H1 (cell line): Measurements from ENCODE around the gene PFKP. TPM values are rescaled to one million over a fixed set of nuclear protein-coding genes. Genes with fewer than 3 reads are reported as not detected.

Experiments used
- CTCF ChIA-PET: fragments of 300-600 bp; sonication (Branson Sonifier 250); formaldehyde crosslinking; loops from one replicate; lab custom pipeline; 2021; ENCODE audit not compliant: partially characterized antibody; lab: Charles Lee
- POLR2A ChIA-PET: fragments of 300-600 bp; sonication (Branson Sonifier 250); formaldehyde crosslinking; loops from one replicate; lab custom pipeline; 2021; ENCODE audit warnings: inconsistent platforms; ENCODE audit not compliant: partially characterized antibody; lab: Charles Lee
- DNase-seq, 2 experiments: peaks; one replicate each; pipeline versions ENCODE4 v3.0.0 to v3.0.0-alpha.2; 2010 to 2022; ENCODE audit warnings: low spot score in 2 of 2, low read depth in 1 of 2, mixed read lengths in 1 of 2
- FAIRE-seq: peaks from 2 replicates; lab custom pipeline; 2011; peaks lifted over from hg19 to GRCh38; lab: Jason Lieb, UNC
- H2AFZ ChIP-seq: 2 replicates; pipeline ENCODE4 v1.8.1; 2012; ENCODE audit warnings: low read length, inconsistent platforms
- H2AK5ac ChIP-seq: 2 replicates; pipeline ENCODE4 v1.6.1; 2013; ENCODE audit warnings: low read depth, low read length
- H2BK120ac ChIP-seq: replicated peaks from 2 replicates; pipeline ENCODE3; 2013; ENCODE audit warnings: low read depth, low read length, inconsistent platforms
- H2BK12ac ChIP-seq: 2 replicates; pipeline ENCODE4 v1.6.1; 2013; ENCODE audit warnings: low read depth, low read length
- H2BK15ac ChIP-seq: 2 replicates; pipeline ENCODE4 v1.6.1; 2013; ENCODE audit warnings: low read length
- H2BK20ac ChIP-seq: 2 replicates; pipeline ENCODE4 v1.6.1; 2013; ENCODE audit warnings: low read length
- H2BK5ac ChIP-seq: 2 replicates; pipeline ENCODE4 v1.6.1; 2013; ENCODE audit warnings: low read depth, low read length
- H3K14ac ChIP-seq: 2 replicates; pipeline ENCODE4 v1.6.1; 2013; ENCODE audit warnings: inconsistent platforms; ENCODE audit not compliant: insufficient read length
- H3K18ac ChIP-seq: 2 replicates; pipeline ENCODE4 v1.6.1; 2013; ENCODE audit warnings: low read length; ENCODE audit errors: extremely low read depth
- H3K23ac ChIP-seq: 2 replicates; pipeline ENCODE4 v1.6.1; 2013; ENCODE audit warnings: inconsistent platforms; ENCODE audit not compliant: insufficient read length
- H3K23me2 ChIP-seq: 2 replicates; pipeline ENCODE4 v1.6.1; 2013; ENCODE audit warnings: low read depth, low read length
- H3K27ac ChIP-seq: 2 replicates; pipeline ENCODE4 v1.6.1; 2011; ENCODE audit warnings: low read depth, low read length, inconsistent platforms
- H3K27me3 ChIP-seq, 4 experiments: replicated peaks in 1 of 4; 1 replicate in 1 of 4; 2 replicates in 3 of 4; pipeline versions ENCODE4 v1.6.1 to v1.8.1; 2011 to 2013; ENCODE audit warnings: low read length in 3 of 4, mild to moderate bottlenecking in 3 of 4, inconsistent platforms in 2 of 4, mixed read lengths in 2 of 4, moderate library complexity in 1 of 4; ENCODE audit not compliant: control insufficient read depth in 3 of 4, insufficient read depth in 3 of 4; ENCODE audit errors: extremely low read depth in 1 of 4
- H3K36me3 ChIP-seq, 4 experiments: 2 replicates each; pipeline versions ENCODE4 v1.6.1 to v1.8.1; 2011 to 2013; ENCODE audit warnings: mild to moderate bottlenecking in 4 of 4, low read length in 3 of 4, moderate library complexity in 2 of 4, control low read depth in 1 of 4, inconsistent platforms in 1 of 4; ENCODE audit not compliant: insufficient read depth in 4 of 4, control insufficient read depth in 2 of 4
- H3K4ac ChIP-seq: replicated peaks from 2 replicates; pipeline ENCODE3; 2013; ENCODE audit warnings: low read length, low read depth, mixed read lengths, inconsistent platforms; ENCODE audit not compliant: insufficient read length
- H3K4me1 ChIP-seq, 4 experiments: replicated peaks in 1 of 4; 1 replicate in 1 of 4; 2 replicates in 3 of 4; pipeline versions ENCODE4 v1.6.1 to v1.8.1; 2011 to 2013; ENCODE audit warnings: low read length in 3 of 4, inconsistent platforms in 2 of 4, mixed read lengths in 1 of 4; ENCODE audit not compliant: insufficient read depth in 4 of 4, control insufficient read depth in 3 of 4
- H3K4me2 ChIP-seq, 2 experiments: 2 replicates each; pipeline versions ENCODE4 v1.6.1 to v1.8.1; 2011 to 2013; ENCODE audit warnings: low read depth in 2 of 2, low read length in 2 of 2, control low read depth in 1 of 2, inconsistent platforms in 1 of 2, mild to moderate bottlenecking in 1 of 2; ENCODE audit not compliant: insufficient read depth in 1 of 2
- H3K4me3 ChIP-seq, 4 experiments: fragments of 200-600, 300-600 bp in 1 of 4; sonication (generic), shearing (Covaris generic), sonication (Bioruptor Twin) in 1 of 4; 2 replicates each; pipeline versions ENCODE4 v1.5.1 to v1.8.1; 2011 to 2016; ENCODE audit warnings: low read length in 4 of 4, low read depth in 3 of 4, control low read depth in 2 of 4, inconsistent platforms in 2 of 4, mild to moderate bottlenecking in 2 of 4, mixed read lengths in 1 of 4, moderate library complexity in 1 of 4; ENCODE audit not compliant: insufficient read depth in 2 of 4; ENCODE audit errors: extremely low read depth in 1 of 4
- H3K56ac ChIP-seq: replicated peaks from 2 replicates; pipeline ENCODE3; 2013; ENCODE audit warnings: low read depth, mild to moderate bottlenecking, mixed read lengths, low read length, inconsistent platforms; ENCODE audit not compliant: insufficient read length
- H3K79me1 ChIP-seq: 2 replicates; pipeline ENCODE4 v1.6.1; 2013; ENCODE audit warnings: low read depth, low read length, control low read depth
- H3K79me2 ChIP-seq, 2 experiments: 2 replicates each; pipeline versions ENCODE4 v1.6.1 to v1.8.1; 2012 to 2013; ENCODE audit warnings: low read length in 2 of 2, mild to moderate bottlenecking in 2 of 2, inconsistent platforms in 1 of 2; ENCODE audit not compliant: insufficient read depth in 2 of 2, control insufficient read depth in 1 of 2
- H3K9ac ChIP-seq, 4 experiments: replicated peaks in 1 of 4; 1 replicate in 1 of 4; 2 replicates in 3 of 4; pipeline versions ENCODE4 v1.6.1 to v1.8.1; 2011 to 2013; ENCODE audit warnings: low read depth in 3 of 4, low read length in 3 of 4, control low read depth in 2 of 4, mild to moderate bottlenecking in 2 of 4, moderate library complexity in 2 of 4, inconsistent platforms in 1 of 4; ENCODE audit errors: extremely low read depth in 1 of 4
- H3K9me3 ChIP-seq, 2 experiments: 2 replicates each; pipeline versions ENCODE4 v1.6.1 to v1.8.1; 2012 to 2013; ENCODE audit warnings: mild to moderate bottlenecking in 2 of 2, moderate library complexity in 2 of 2, control low read depth in 1 of 2, inconsistent platforms in 1 of 2, low read depth in 1 of 2, low read length in 1 of 2, mixed read lengths in 1 of 2; ENCODE audit not compliant: insufficient read depth in 2 of 2
- H4K20me1 ChIP-seq, 2 experiments: replicated peaks in 1 of 2; 2 replicates each; pipeline versions ENCODE3 to v1.8.1; 2011 to 2013; ENCODE audit warnings: inconsistent platforms in 2 of 2, low read length in 2 of 2, mild to moderate bottlenecking in 1 of 2; ENCODE audit not compliant: insufficient read depth in 2 of 2, control insufficient read depth in 1 of 2
- H4K5ac ChIP-seq: 2 replicates; pipeline ENCODE4 v1.6.1; 2013; ENCODE audit warnings: low read length, low read depth, mixed read lengths, inconsistent platforms; ENCODE audit not compliant: insufficient read length
- H4K8ac ChIP-seq: 2 replicates; pipeline ENCODE4 v1.8.0; 2013; ENCODE audit warnings: mild to moderate bottlenecking, moderate library complexity, low read length, inconsistent platforms; ENCODE audit not compliant: insufficient read depth; ENCODE audit errors: extremely low read depth
- H4K91ac ChIP-seq: replicated peaks from 2 replicates; pipeline ENCODE3; 2013; ENCODE audit warnings: low read length, mixed read lengths, inconsistent platforms; ENCODE audit not compliant: insufficient read length
- BRCA1 ChIP-seq: IDR thresholded peaks from 2 replicates; pipeline ENCODE4 v1.6.1; 2012; ENCODE audit warnings: low read depth, low read length, improper control_type of control experiment
- CEBPB ChIP-seq: IDR thresholded peaks from 2 replicates; pipeline ENCODE4 v1.6.1; 2012; ENCODE audit warnings: low read depth, low read length
- CHD1 ChIP-seq: IDR thresholded peaks from 2 replicates; pipeline ENCODE4 v1.6.1; 2012; ENCODE audit warnings: low read depth, low read length, improper control_type of control experiment
- FOSL1 ChIP-seq: IDR thresholded peaks from 2 replicates; pipeline ENCODE4 v1.6.1; 2011; ENCODE audit warnings: mild to moderate bottlenecking, low read depth, low read length, moderate library complexity; ENCODE audit not compliant: insufficient read depth
- HDAC6 ChIP-seq: IDR thresholded peaks from one replicate; pipeline ENCODE4 v1.7.1; 2012; ENCODE audit warnings: low read depth, mild to moderate bottlenecking, inconsistent platforms, low read length, moderate library complexity
- JUND ChIP-seq: IDR thresholded peaks from 2 replicates; pipeline ENCODE4 v1.6.1; 2011; ENCODE audit warnings: mild to moderate bottlenecking, improper control_type of control experiment, low read length
- KDM1A ChIP-seq: fragments of 200-600, 300-600 bp; sonication (generic); IDR thresholded peaks from 2 replicates; pipeline ENCODE4 v1.7.1; 2016; ENCODE audit warnings: mild to moderate bottlenecking, low read length, borderline replicate concordance
- RNF2 ChIP-seq: fragments of 200-900, 300-1000 bp; sonication (generic); IDR thresholded peaks from 2 replicates; pipeline ENCODE4 v1.7.1; 2016; ENCODE audit warnings: borderline replicate concordance, low read depth, mild to moderate bottlenecking, antibody characterized with exemption, low read length; ENCODE audit not compliant: poor library complexity, severe bottlenecking; ENCODE audit errors: missing control alignments
- SP2 ChIP-seq: IDR thresholded peaks from 2 replicates; pipeline ENCODE4 v1.6.1; 2012; ENCODE audit warnings: mild to moderate bottlenecking, low read length, inconsistent platforms
- SP4 ChIP-seq: IDR thresholded peaks from 2 replicates; pipeline ENCODE4 v1.6.1; 2012; ENCODE audit warnings: low read length, inconsistent platforms
- TAF7 ChIP-seq: optimal IDR thresholded peaks from 2 replicates; pipeline ENCODE3; 2011; ENCODE audit warnings: low read depth, mild to moderate bottlenecking, inconsistent platforms, low read length, moderate library complexity, borderline replicate concordance
- TBP ChIP-seq: IDR thresholded peaks from 2 replicates; pipeline ENCODE4 v1.6.1; 2011; ENCODE audit warnings: low read depth, low read length, improper control_type of control experiment
- TCF12 ChIP-seq: IDR thresholded peaks from 2 replicates; pipeline ENCODE4 v1.6.1; 2011; ENCODE audit warnings: low read depth, mild to moderate bottlenecking, low read length
- YY1 ChIP-seq: IDR thresholded peaks from 2 replicates; pipeline ENCODE4 v1.6.1; 2011; ENCODE audit warnings: low read depth, mild to moderate bottlenecking, low read length
- WGBS, 2 experiments: shearing (Covaris generic) in 1 of 2; methylation state at CpG; one replicate each; pipeline versions ENCODE4 v1.1.6 to v1.1.7; 2013 to 2015; ENCODE audit warnings: low lambda C conversion rate in 2 of 2, mixed read lengths in 2 of 2, inconsistent platforms in 1 of 2, low coverage in 1 of 2, missing lambda C conversion rate in 1 of 2; ENCODE audit not compliant: insufficient replicate concordance in 2 of 2, insufficient coverage in 1 of 2, insufficient read length in 1 of 2; ENCODE audit errors: extremely low coverage in 1 of 2, missing lambda C conversion rate in 1 of 2; 5-methylcytosine and 5-hydroxymethylcytosine counted together
- polyA plus RNA-seq, 7 experiments: library from polyadenylated mRNA; depleted of rRNA in 3 of 7; stranded (reverse) in 5 of 7; unstranded in 2 of 7; fragments of >200 nt in 5 of 7; fragments of 200-250 nt in 2 of 7; gene quantifications; 1 replicate in 5 of 7; 2 replicates in 1 of 7; 4 replicates in 1 of 7; pipeline versions ENCODE4 v1.2.1 to v1.2.3, GENCODE V29; 2011 to 2013; ENCODE audit warnings: missing spikeins in 2 of 7, mixed read lengths in 2 of 7
- total RNA-seq: library from RNA; stranded (reverse); fragmentation: NEBNext Ultra II Directional; extraction: Animal tissue kit (Norgen Biotek cat#: 25700); gene quantifications from 2 replicates; pipeline ENCODE4 v1.2.1, GENCODE V29; 2021
- TF ChIP-seq, protein P1 (sequence below): IDR thresholded peaks from 2 replicates; pipeline ENCODE4 v1.6.1; 2012; ENCODE audit warnings: inconsistent platforms

The PFKP gene
- total and polyA plus RNA-seq, 2 of the 8 experiments (the other 6 are each of a cell fraction or from before 2014, with no cell fraction given): 51.2 to 128 TPM

DNA sequence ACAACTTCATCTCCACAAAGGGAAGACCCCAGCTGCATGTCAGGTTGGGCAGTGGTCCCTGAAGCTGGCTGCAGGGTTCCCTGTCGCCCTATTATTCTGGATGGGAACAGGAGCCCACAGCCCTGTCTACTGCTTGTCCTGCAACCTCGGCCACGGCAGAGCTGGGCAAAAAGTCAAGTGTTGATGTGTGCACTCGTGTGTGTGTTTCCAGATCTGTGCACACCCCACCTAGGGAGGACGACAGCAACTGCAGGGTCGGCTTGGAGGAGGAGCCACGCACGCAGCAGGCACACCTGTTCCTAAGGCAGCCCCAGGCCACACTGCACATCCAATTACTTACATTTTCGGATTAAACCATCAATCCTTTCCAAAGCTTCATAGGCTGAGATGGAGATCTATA is 81.6 kb downstream of the PFKP start:
- Histone ChIP-seq H2BK15ac (no peak overlapping the region), H3K4ac (no peak overlapping the region), H4K5ac (no peak overlapping the region), H2BK12ac (no peak overlapping the region), H3K14ac (no peak overlapping the region), H3K27ac (no peak overlapping the region), H3K4me2 (no peak overlapping the region), H3K23me2 (no peaks in the 10 kb centered on the region), H2BK120ac (no peak overlapping the region), H2AFZ (no peak overlapping the region), H3K4me1 (no peaks in the 10 kb centered on the region), H4K20me1 (peaks cover 0 to 2% of the 10 kb centered on the region in 2 experiments), H3K27me3 (no peaks in the 10 kb centered on the region), H3K4me3 (no peak overlapping the region), H4K8ac (no peak overlapping the region), H3K23ac (no peak overlapping the region), H3K79me2 (no peaks in the 10 kb centered on the region), H2BK5ac (no peak overlapping the region), H3K36me3 (peaks cover 2 to 25% (median 9%) of the 10 kb centered on the region in 4 experiments; a peak in 5 of 8 replicates), H4K91ac (no peak overlapping the region), H2BK20ac (no peak overlapping the region), H3K9ac (no peak overlapping the region), H2AK5ac (no peak overlapping the region), H3K79me1 (no peaks in the 10 kb centered on the region), H3K9me3 (no peaks in the 10 kb centered on the region), H3K18ac (no peak overlapping the region), H3K56ac (no peak overlapping the region)
- 91% methylated on average over 9 of the region's 9 CpGs; no CpG with 5 or more reads in 1 of the 2 experiments for WGBS, 2 experiments
- no peak for FAIRE-seq
- ChIA-PET CTCF (interaction anchor here (1.0 to 1.5 kb wide), 3 partner anchors 11 to 18 kb away, joined by 3 to 4 read pairs (median 3); no protein-coding TSS in a partner anchor), POLR2A (no interaction called here)
- DNase-seq: no peak
- TF ChIP-seq JUND (no peak), BRCA1 (no peak), CEBPB (no peak), YY1 (no peak), RNF2 (no peak), SP2 (no peak), TCF12 (no peak), FOSL1 (no peak), CHD1 (no peak), SP4 (no peak), TBP (no peak), KDM1A (no peak), HDAC6 (no peak), TAF7 (no peak)
- TF ChIP-seq, protein P1, sequence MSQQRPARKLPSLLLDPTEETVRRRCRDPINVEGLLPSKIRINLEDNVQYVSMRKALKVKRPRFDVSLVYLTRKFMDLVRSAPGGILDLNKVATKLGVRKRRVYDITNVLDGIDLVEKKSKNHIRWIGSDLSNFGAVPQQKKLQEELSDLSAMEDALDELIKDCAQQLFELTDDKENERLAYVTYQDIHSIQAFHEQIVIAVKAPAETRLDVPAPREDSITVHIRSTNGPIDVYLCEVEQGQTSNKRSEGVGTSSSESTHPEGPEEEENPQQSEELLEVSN: no peak
